A549 (cell line): ENCODE results near the gene ARHGAP32. TPM values are rescaled to one million over a fixed set of nuclear protein-coding genes. Genes with fewer than 3 reads are reported as not detected.
A peak's percentile ranks its signal among the peaks of the same experiment; 100 is the strongest.

Experiments used
- ATAC-seq, 2 experiments: fragments of 200-7000 bp in 1 of 2; fragments of >200 bp in 1 of 2; cut with Nextera tagmentation in 1 of 2; cut with Tn5 transposase in 1 of 2; 3 replicates each; pipeline versions ENCODE4 v1.8.0 to v1.9.1; 2018 to 2020; ENCODE audit warnings: mild to moderate bottlenecking in 1 of 2, moderate library complexity in 1 of 2
- CTCF ChIA-PET: fragments of 300-600 bp; sonication (Branson Sonifier 250); formaldehyde crosslinking; extraction: SDS; loops from one replicate; lab custom pipeline; 2021; ENCODE audit warnings: antibody characterized with exemption, inconsistent platforms; lab: Yijun Ruan, JAX
- POLR2A ChIA-PET: fragments of 350-600 bp; formaldehyde crosslinking; extraction: SDS; loops from one replicate; lab custom pipeline; 2021; ENCODE audit warnings: antibody characterized with exemption, inconsistent platforms; lab: Yijun Ruan, JAX
- DNase-seq, 2 experiments: peaks; one replicate each; pipeline versions ENCODE4 v3.0.0 to v3.0.0-alpha.2; 2011 to 2016; ENCODE audit warnings: low read depth in 1 of 2, low spot score in 1 of 2
- FAIRE-seq: peaks from 2 replicates; lab custom pipeline; 2011; peaks lifted over from hg19 to GRCh38; lab: Jason Lieb, UNC
- H3K27ac ChIP-seq, 2 experiments: fragments of >200 bp; sonication (Bioruptor Twin); formaldehyde crosslinking; 3 replicates each; pipeline ENCODE4 v1.5.1; 2016 to 2017
- H3K4me1 ChIP-seq: fragments of >200 bp; sonication (Bioruptor Twin); formaldehyde crosslinking; 3 replicates; pipeline ENCODE4 v1.6.1; 2016
- H3K4me2 ChIP-seq: fragments of >200 bp; sonication (Bioruptor Twin); formaldehyde crosslinking; 3 replicates; pipeline ENCODE4 v1.6.1; 2016
- H3K4me3 ChIP-seq: fragments of >200 bp; sonication (Bioruptor Twin); formaldehyde crosslinking; 3 replicates; pipeline ENCODE4 v1.5.1; 2016
- H3K9me3 ChIP-seq: fragments of >200 bp; sonication (Bioruptor Twin); formaldehyde crosslinking; 3 replicates; pipeline ENCODE4 v1.6.1; 2016
- CHD2 ChIP-seq: fragments of 150-350 bp; IDR thresholded peaks from 2 replicates; pipeline ENCODE4 v1.6.1; 2014; ENCODE audit warnings: low read length; ENCODE audit not compliant: partially characterized antibody
- EHF ChIP-seq: fragments of 250-450 bp; sonication (Bioruptor Pico); IDR thresholded peaks from 2 replicates; pipeline ENCODE4 v1.5.0; 2020; ENCODE audit warnings: mild to moderate bottlenecking
- EP300 ChIP-seq, 2 experiments: fragments of >200 bp; sonication (Bioruptor Twin); formaldehyde crosslinking; IDR thresholded peaks; 2 replicates in 1 of 2; 3 replicates in 1 of 2; pipeline ENCODE4 v1.6.1; 2016 to 2017
- ESRRA ChIP-seq: fragments of 150-350 bp; IDR thresholded peaks from 2 replicates; pipeline ENCODE4 v1.6.1; 2014; ENCODE audit warnings: mild to moderate bottlenecking, low read length, borderline replicate concordance
- GATA3 ChIP-seq: IDR thresholded peaks from 2 replicates; pipeline ENCODE4 v1.6.1; 2012; ENCODE audit warnings: borderline replicate concordance
- HEYL ChIP-seq: fragments of 250-450 bp; sonication (Bioruptor Pico); IDR thresholded peaks from 2 replicates; pipeline ENCODE4 v1.8.0; 2021; ENCODE audit warnings: mild to moderate bottlenecking, moderate library complexity
- HOXA7 ChIP-seq: fragments of 250-450 bp; sonication (Bioruptor Pico); IDR thresholded peaks from 2 replicates; pipeline ENCODE4 v1.5.0; 2020; ENCODE audit warnings: mild to moderate bottlenecking, moderate library complexity
- JUN ChIP-seq, 2 experiments: fragments of >200 bp; sonication (Bioruptor Twin); formaldehyde crosslinking; IDR thresholded peaks; 2 replicates in 1 of 2; 3 replicates in 1 of 2; pipeline ENCODE4 v1.6.1; 2016 to 2017
- KDM5A ChIP-seq: fragments of 200-600 bp; sonication (generic); IDR thresholded peaks from 2 replicates; pipeline ENCODE4 v1.6.1; 2016; ENCODE audit warnings: antibody characterized with exemption, mild to moderate bottlenecking
- MAFK ChIP-seq: fragments of 450-650 bp; IDR thresholded peaks from 2 replicates; pipeline ENCODE4 v1.6.1; 2014; ENCODE audit not compliant: partially characterized antibody
- NR3C1 ChIP-seq: fragments of >200 bp; sonication (Bioruptor Twin); formaldehyde crosslinking; IDR thresholded peaks from 3 replicates; pipeline ENCODE4 v1.6.1; 2017
- RAD21 ChIP-seq, 2 experiments: fragments of >200 bp in 1 of 2; sonication (Bioruptor Twin) in 1 of 2; formaldehyde crosslinking in 1 of 2; IDR thresholded peaks in 1 of 2; conservative IDR thresholded peaks in 1 of 2; 2 replicates in 1 of 2; 3 replicates in 1 of 2; pipeline ENCODE4 v1.6.1; 2012 to 2018; ENCODE audit warnings: inconsistent platforms in 1 of 2
- RCOR1 ChIP-seq: fragments of 150-350 bp; IDR thresholded peaks from 2 replicates; pipeline ENCODE4 v1.6.1; 2014; ENCODE audit warnings: antibody characterized with exemption, low read length, low read depth
- RNF2 ChIP-seq: fragments of 200-600 bp; sonication (generic); IDR thresholded peaks from 2 replicates; pipeline ENCODE4 v1.6.1; 2016; ENCODE audit warnings: low read depth, mild to moderate bottlenecking, antibody characterized with exemption, moderate library complexity, borderline replicate concordance
- TFCP2L1 ChIP-seq: fragments of 250-450 bp; sonication (Bioruptor Pico); IDR thresholded peaks from 2 replicates; pipeline ENCODE4 v1.5.0; 2021; ENCODE audit warnings: mild to moderate bottlenecking
- ZC3H11A ChIP-seq: fragments of 450-650 bp; IDR thresholded peaks from 2 replicates; pipeline ENCODE4 v1.6.1; 2014; ENCODE audit warnings: antibody characterized with exemption, mild to moderate bottlenecking
- ZNF302 ChIP-seq: fragments of 250-450 bp; sonication (Bioruptor Pico); IDR thresholded peaks from 2 replicates; pipeline ENCODE4 v1.9.0; 2021; ENCODE audit warnings: inconsistent platforms, mild to moderate bottlenecking, moderate library complexity
- WGBS: methylation state at CpG from one replicate; pipeline ENCODE4 v1.1.6; 2017; ENCODE audit errors: missing lambda C conversion rate; 5-methylcytosine and 5-hydroxymethylcytosine counted together
- polyA plus RNA-seq, 4 experiments: library from polyadenylated mRNA; depleted of rRNA in 3 of 4; stranded (reverse); fragments of >200 nt; fragmentation: RNase III in 1 of 4; extraction: RNeasy Plus Mini Kit Qiagen cat#74134 plus additional on column Dnase treatment in 1 of 4; gene quantifications; 2 replicates in 3 of 4; 3 replicates in 1 of 4; pipeline ENCODE4 v1.2.3, GENCODE V29; 2011 to 2017
- TF ChIP-seq, protein P1 (sequence below): fragments of >200 bp; sonication (Bioruptor Twin); formaldehyde crosslinking; IDR thresholded peaks from 3 replicates; pipeline ENCODE4 v1.5.1; 2016
- TF ChIP-seq, protein P2 (sequence below): fragments of 250-450 bp; sonication (Bioruptor Pico); IDR thresholded peaks from 2 replicates; pipeline ENCODE4 v1.5.0; 2021; ENCODE audit warnings: mild to moderate bottlenecking, moderate library complexity, borderline replicate concordance
- TF ChIP-seq, protein P3 (sequence below): IDR thresholded peaks from 2 replicates; pipeline ENCODE4 v1.6.1; 2012
- TF ChIP-seq, protein P4 (sequence below): fragments of 150-350 bp; IDR thresholded peaks from 2 replicates; pipeline ENCODE4 v1.6.1; 2014; ENCODE audit warnings: low read depth, mild to moderate bottlenecking, low read length

The ARHGAP32 gene
- polyA plus RNA-seq, 2 of the 4 experiments (the other 2 are of a cell fraction): 4.4 to 9.0 TPM

DNA sequence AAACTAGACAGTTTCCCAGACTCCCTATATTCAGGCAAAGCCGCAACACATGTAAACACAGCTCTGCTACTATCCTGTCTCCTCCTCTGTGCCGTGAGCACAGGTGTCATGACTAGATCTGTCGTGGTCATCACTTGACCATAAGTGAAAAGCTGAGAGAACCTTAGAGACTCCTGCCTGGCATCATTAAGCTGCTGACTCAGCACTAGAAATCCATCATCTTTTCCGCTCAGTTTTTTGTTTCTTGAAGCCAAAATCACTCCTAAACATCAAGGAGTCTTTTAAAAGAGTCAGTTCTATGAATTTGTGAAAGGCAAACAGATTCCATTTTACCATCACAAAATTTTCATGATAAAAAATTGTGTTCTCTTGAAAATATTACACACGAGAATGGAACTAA, 147.0 kb downstream of the ARHGAP32 start:
- WGBS: 94% methylated on average over 5 of the region's 5 CpGs
- no peaks in the 10 kb centered on the region for H3K9me3 ChIP-seq
- ChIA-PET CTCF (no interaction called here), POLR2A (no interaction called here)
- DNase-seq (no peak), FAIRE-seq (no peak), ATAC-seq (no peak)
- H3K4me2 ChIP-seq: no peak overlapping the region
- H3K4me1 ChIP-seq: no peaks in the 10 kb centered on the region
- H3K4me3 ChIP-seq: no peak overlapping the region
- H3K27ac ChIP-seq: no peak overlapping the region
- TF ChIP-seq MAFK: peak; percentile 89
- TF ChIP-seq, protein P1, sequence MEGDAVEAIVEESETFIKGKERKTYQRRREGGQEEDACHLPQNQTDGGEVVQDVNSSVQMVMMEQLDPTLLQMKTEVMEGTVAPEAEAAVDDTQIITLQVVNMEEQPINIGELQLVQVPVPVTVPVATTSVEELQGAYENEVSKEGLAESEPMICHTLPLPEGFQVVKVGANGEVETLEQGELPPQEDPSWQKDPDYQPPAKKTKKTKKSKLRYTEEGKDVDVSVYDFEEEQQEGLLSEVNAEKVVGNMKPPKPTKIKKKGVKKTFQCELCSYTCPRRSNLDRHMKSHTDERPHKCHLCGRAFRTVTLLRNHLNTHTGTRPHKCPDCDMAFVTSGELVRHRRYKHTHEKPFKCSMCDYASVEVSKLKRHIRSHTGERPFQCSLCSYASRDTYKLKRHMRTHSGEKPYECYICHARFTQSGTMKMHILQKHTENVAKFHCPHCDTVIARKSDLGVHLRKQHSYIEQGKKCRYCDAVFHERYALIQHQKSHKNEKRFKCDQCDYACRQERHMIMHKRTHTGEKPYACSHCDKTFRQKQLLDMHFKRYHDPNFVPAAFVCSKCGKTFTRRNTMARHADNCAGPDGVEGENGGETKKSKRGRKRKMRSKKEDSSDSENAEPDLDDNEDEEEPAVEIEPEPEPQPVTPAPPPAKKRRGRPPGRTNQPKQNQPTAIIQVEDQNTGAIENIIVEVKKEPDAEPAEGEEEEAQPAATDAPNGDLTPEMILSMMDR: no peak

DNA sequence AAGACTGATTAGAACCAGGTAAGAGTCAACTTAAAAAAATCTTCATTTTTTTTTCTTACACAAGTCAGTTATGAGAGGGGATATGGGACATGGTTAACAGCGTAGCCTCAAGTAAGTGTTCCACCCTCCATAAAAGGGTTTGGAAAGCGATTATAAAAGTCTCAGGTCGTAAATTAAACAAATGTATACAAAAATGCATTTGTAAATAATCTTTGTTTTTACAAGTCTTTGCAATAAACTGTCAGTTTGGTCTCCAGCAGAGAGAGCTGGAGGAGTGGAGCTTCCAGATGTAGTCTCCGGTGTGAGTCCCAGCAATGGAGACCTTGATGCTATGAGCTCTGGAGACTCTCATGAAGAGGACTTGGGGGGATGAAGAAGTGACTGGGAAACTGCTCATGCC, 149.6 kb downstream of the ARHGAP32 start:
- ATAC-seq (no peak), FAIRE-seq (no peak), DNase-seq (no peak)
- POLR2A ChIA-PET: interaction anchor here (0.7 kb wide), 1 partner anchor 132 kb away, joined by 7 read pairs; no protein-coding TSS in a partner anchor
- Histone ChIP-seq H3K4me3 (no peak overlapping the region), H3K27ac (no peak overlapping the region), H3K4me1 (no peaks in the 10 kb centered on the region), H3K4me2 (no peak overlapping the region), H3K9me3 (no peaks in the 10 kb centered on the region)
- WGBS: 83% methylated on average over 4 of the region's 4 CpGs
- CTCF ChIA-PET: no interaction called here
- TF ChIP-seq NR3C1: no peak
- TF ChIP-seq, protein P2, sequence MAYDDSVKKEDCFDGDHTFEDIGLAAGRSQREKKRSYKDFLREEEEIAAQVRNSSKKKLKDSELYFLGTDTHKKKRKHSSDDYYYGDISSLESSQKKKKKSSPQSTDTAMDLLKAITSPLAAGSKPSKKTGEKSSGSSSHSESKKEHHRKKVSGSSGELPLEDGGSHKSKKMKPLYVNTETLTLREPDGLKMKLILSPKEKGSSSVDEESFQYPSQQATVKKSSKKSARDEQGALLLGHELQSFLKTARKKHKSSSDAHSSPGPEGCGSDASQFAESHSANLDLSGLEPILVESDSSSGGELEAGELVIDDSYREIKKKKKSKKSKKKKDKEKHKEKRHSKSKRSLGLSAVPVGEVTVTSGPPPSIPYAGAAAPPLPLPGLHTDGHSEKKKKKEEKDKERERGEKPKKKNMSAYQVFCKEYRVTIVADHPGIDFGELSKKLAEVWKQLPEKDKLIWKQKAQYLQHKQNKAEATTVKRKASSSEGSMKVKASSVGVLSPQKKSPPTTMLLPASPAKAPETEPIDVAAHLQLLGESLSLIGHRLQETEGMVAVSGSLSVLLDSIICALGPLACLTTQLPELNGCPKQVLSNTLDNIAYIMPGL: no peak
- no peak for TF ChIP-seq RCOR1
- no peak for TF ChIP-seq JUN (IDR thresholded peaks at IDR 0.05)
- no peak for TF ChIP-seq TFCP2L1
- TF ChIP-seq EP300 (IDR thresholded peaks at IDR 0.05): no peak
- TF ChIP-seq ZC3H11A: no peak
- TF ChIP-seq, protein P3, sequence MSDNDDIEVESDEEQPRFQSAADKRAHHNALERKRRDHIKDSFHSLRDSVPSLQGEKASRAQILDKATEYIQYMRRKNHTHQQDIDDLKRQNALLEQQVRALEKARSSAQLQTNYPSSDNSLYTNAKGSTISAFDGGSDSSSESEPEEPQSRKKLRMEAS: no peak
- TF ChIP-seq EHF (CRISPR knock-in tag): no peak
- TF ChIP-seq, protein P4, sequence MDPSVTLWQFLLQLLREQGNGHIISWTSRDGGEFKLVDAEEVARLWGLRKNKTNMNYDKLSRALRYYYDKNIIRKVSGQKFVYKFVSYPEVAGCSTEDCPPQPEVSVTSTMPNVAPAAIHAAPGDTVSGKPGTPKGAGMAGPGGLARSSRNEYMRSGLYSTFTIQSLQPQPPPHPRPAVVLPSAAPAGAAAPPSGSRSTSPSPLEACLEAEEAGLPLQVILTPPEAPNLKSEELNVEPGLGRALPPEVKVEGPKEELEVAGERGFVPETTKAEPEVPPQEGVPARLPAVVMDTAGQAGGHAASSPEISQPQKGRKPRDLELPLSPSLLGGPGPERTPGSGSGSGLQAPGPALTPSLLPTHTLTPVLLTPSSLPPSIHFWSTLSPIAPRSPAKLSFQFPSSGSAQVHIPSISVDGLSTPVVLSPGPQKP: no peak
- TF ChIP-seq RAD21 (conservative IDR thresholded peaks at IDR 0.05 in 1 of 2, IDR thresholded peaks at IDR 0.05 in 1 of 2): no peak
- TF ChIP-seq KDM5A: no peak
- no peak for TF ChIP-seq ESRRA
- TF ChIP-seq HEYL (CRISPR knock-in tag): no peak
- no peak for TF ChIP-seq GATA3
- TF ChIP-seq RNF2: no peak
- no peak for TF ChIP-seq HOXA7 (CRISPR knock-in tag)
- no peak for TF ChIP-seq CHD2
- no peak for TF ChIP-seq ZNF302
